ENCODE measurements around the gene ZNF277.
"Not testable (repeated sequence)": the region's sequence is repeated elsewhere in the genome, so short reads cannot be mapped to it uniquely, and the experiment has no call there.

Gene ZNF277

GRCh38 chr7:112292162-112292561, 85.7 kb downstream of the ZNF277 start:
- no peak for DNase-seq (ENCODE audit: low read depth in 2 of 2)

- DNase-seq (ENCODE audit: low read depth in 2 of 2) = no peak
Observed at GRCh38 chr7:112293416-112293815, 86.9 kb downstream of the ZNF277 start.

GRCh38 chr7:112296432-112296831, 89.9 kb downstream of the ZNF277 start:
- DNase-seq (ENCODE audit: low read depth in 2 of 2) = no peak

GRCh38 chr7:112297681-112298080, 91.2 kb downstream of the ZNF277 start:
- no peak for DNase-seq (ENCODE audit: low read depth in 2 of 2)

GRCh38 chr7:112298543-112299100, 92.1 kb downstream of the ZNF277 start:
- no peak for DNase-seq (ENCODE audit: low read depth in 2 of 2)

GRCh38 chr7:112300072-112300471, 93.6 kb downstream of the ZNF277 start:
- no peak for DNase-seq (ENCODE audit: low read depth in 2 of 2)

GRCh38 chr7:112300831-112301407, 94.4 kb downstream of the ZNF277 start:
- no peak for DNase-seq (ENCODE audit: low read depth in 2 of 2)

- no peak for DNase-seq (ENCODE audit: low read depth in 2 of 2)
Observed at GRCh38 chr7:112302566-112302965, 96.1 kb downstream of the ZNF277 start.

GRCh38 chr7:112306903-112307302, 100.4 kb downstream of the ZNF277 start:
- no peak for DNase-seq (ENCODE audit: low read depth in 2 of 2)

- DNase-seq (ENCODE audit: low read depth in 2 of 2) = no peak
Observed at GRCh38 chr7:112307506-112307905, 101.0 kb downstream of the ZNF277 start.

- no peak for DNase-seq (ENCODE audit: low read depth in 2 of 2)
Observed at GRCh38 chr7:112308974-112309373, 102.5 kb downstream of the ZNF277 start.

GRCh38 chr7:112316803-112317202, 110.3 kb downstream of the ZNF277 start:
- DNase-seq (ENCODE audit: low read depth in 2 of 2) = not testable (repeated sequence)

- DNase-seq (ENCODE audit: low read depth in 2 of 2) = no peak
Observed at GRCh38 chr7:112322070-112322469, 115.6 kb downstream of the ZNF277 start.

- no peak for DNase-seq (ENCODE audit: low read depth in 2 of 2)
Observed at GRCh38 chr7:112327566-112327965, 121.1 kb downstream of the ZNF277 start.

- no peak for DNase-seq (ENCODE audit: low read depth in 2 of 2)
Observed at GRCh38 chr7:112331492-112331891, 125.0 kb downstream of the ZNF277 start.

- DNase-seq (ENCODE audit: low read depth in 2 of 2) = peak in 1 of 2 experiments; percentile 1
Observed at GRCh38 chr7:112334366-112334765, 127.9 kb downstream of the ZNF277 start.

GRCh38 chr7:112336261-112336660, 129.8 kb downstream of the ZNF277 start:
- no peak for DNase-seq (ENCODE audit: low read depth in 2 of 2)

- no peak for DNase-seq (ENCODE audit: low read depth in 2 of 2)
Observed at GRCh38 chr7:112336936-112337576, 130.6 kb downstream of the ZNF277 start.

GRCh38 chr7:112337892-112338291, 131.4 kb downstream of the ZNF277 start:
- no peak for DNase-seq (ENCODE audit: low read depth in 2 of 2)

GRCh38 chr7:112338786-112339185, 132.3 kb downstream of the ZNF277 start:
- DNase-seq (ENCODE audit: low read depth in 2 of 2) = no peak

- DNase-seq (ENCODE audit: low read depth in 2 of 2) = no peak
Observed at GRCh38 chr7:112341464-112341863, 135.0 kb downstream of the ZNF277 start.

GRCh38 chr7:112346381-112347060, 140.0 kb downstream of the ZNF277 start:
- DNase-seq (ENCODE audit: low read depth in 2 of 2) = no peak

GRCh38 chr7:112347088-112347487, 140.6 kb downstream of the ZNF277 start:
- DNase-seq (ENCODE audit: low read depth in 2 of 2) = no peak
